HepG2 (cell line): ENCODE data around the gene FBXO39. TPM values are rescaled to one million over a fixed set of nuclear protein-coding genes. Genes with fewer than 3 reads are reported as not detected.

Source experiments
- ARID5B ChIP-seq: IDR thresholded peaks from 2 replicates; pipeline ENCODE4 v1.4.0; 2020; ENCODE audit warnings: mild to moderate bottlenecking, missing genetic modification reagents
- BCL6 ChIP-seq: IDR thresholded peaks from 2 replicates; pipeline ENCODE4 v1.6.1; 2016; ENCODE audit warnings: missing genetic modification reagents, missing compliant biosample characterization
- CREM ChIP-seq, 2 experiments: sonication (generic) in 1 of 2; formaldehyde crosslinking in 1 of 2; IDR thresholded peaks; 2 replicates each; pipeline versions ENCODE4 v1.4.0 to v1.6.1; 2016 to 2020; ENCODE audit warnings: antibody characterized with exemption in 1 of 2, mild to moderate bottlenecking in 1 of 2, missing genetic modification reagents in 1 of 2
- FLYWCH1 ChIP-seq: sonication (generic); formaldehyde crosslinking; IDR thresholded peaks from 2 replicates; pipeline ENCODE4 v1.8.1; 2023; ENCODE audit warnings: mild to moderate bottlenecking, missing genetic modification reagents
- FOSL2 ChIP-seq: sonication (generic); formaldehyde crosslinking; IDR thresholded peaks from 2 replicates; pipeline ENCODE4 v1.4.0; 2020; ENCODE audit warnings: missing genetic modification reagents
- NR2F6 ChIP-seq, 2 experiments: IDR thresholded peaks; 2 replicates each; pipeline ENCODE4 v1.6.1; 2016; ENCODE audit warnings: antibody characterized with exemption in 1 of 2, mild to moderate bottlenecking in 1 of 2
- POLR2G ChIP-seq: fragments of 200-400 bp; formaldehyde crosslinking; IDR thresholded peaks from 2 replicates; pipeline ENCODE4 v1.6.1; 2018; ENCODE audit warnings: mild to moderate bottlenecking, low read depth, low read length, moderate library complexity
- SAP130 ChIP-seq: IDR thresholded peaks from 2 replicates; pipeline ENCODE4 v1.6.1; 2016; ENCODE audit warnings: low read depth
- U2AF2 ChIP-seq: fragments of 200-400 bp; formaldehyde crosslinking; IDR thresholded peaks from 2 replicates; pipeline ENCODE4 v1.6.1; 2017; ENCODE audit warnings: low read depth, mild to moderate bottlenecking, low read length
- ZBTB21 ChIP-seq: sonication (generic); formaldehyde crosslinking; IDR thresholded peaks from 2 replicates; pipeline ENCODE4 v1.4.0; 2020; ENCODE audit warnings: missing genetic modification reagents
- ZBTB3 ChIP-seq: sonication (generic); formaldehyde crosslinking; IDR thresholded peaks from 2 replicates; pipeline ENCODE4 v1.4.0; 2020; ENCODE audit warnings: low read depth, mild to moderate bottlenecking, moderate library complexity, missing genetic modification reagents, borderline replicate concordance
- ZNF362 ChIP-seq: sonication (generic); formaldehyde crosslinking; IDR thresholded peaks from 2 replicates; pipeline ENCODE4 v1.4.0; 2020; ENCODE audit warnings: missing genetic modification reagents, mild to moderate bottlenecking, borderline replicate concordance
- ZNF431 ChIP-seq: sonication (generic); formaldehyde crosslinking; IDR thresholded peaks from 2 replicates; pipeline ENCODE4 v1.9.0; 2022; ENCODE audit warnings: missing genetic modification reagents, low read depth, mild to moderate bottlenecking, borderline replicate concordance
- ZNF615 ChIP-seq: sonication (generic); formaldehyde crosslinking; IDR thresholded peaks from 2 replicates; pipeline ENCODE4 v1.5.0; 2020; ENCODE audit warnings: mild to moderate bottlenecking, missing genetic modification reagents, borderline replicate concordance
- ZNF646 ChIP-seq: sonication (generic); formaldehyde crosslinking; IDR thresholded peaks from 2 replicates; pipeline ENCODE4 v1.9.0; 2021; ENCODE audit warnings: mild to moderate bottlenecking, missing genetic modification reagents
- polyA plus RNA-seq, 8 experiments: library from polyadenylated mRNA; depleted of rRNA in 3 of 8; stranded (reverse) in 7 of 8; unstranded in 1 of 8; fragments of >200 nt; fragmentation: Illumina TruSeq in 4 of 8; extraction: Trizol in 4 of 8; gene quantifications; 2 replicates each; pipeline versions ENCODE4 v1.2.1 to v1.2.3, GENCODE V29; 2011 to 2016; ENCODE audit warnings: low read depth in 4 of 8, missing spikeins in 1 of 8, mixed read lengths in 1 of 8; ENCODE audit not compliant: insufficient read depth in 1 of 8
- total RNA-seq, 5 experiments: library from RNA; depleted of rRNA; stranded (reverse); fragments of >200 nt; fragmentation: Illumina TruSeq; extraction: Trizol; gene quantifications; 2 replicates each; pipeline ENCODE4 v1.2.3, GENCODE V29; 2016; ENCODE audit warnings: low read depth in 1 of 5
- TF ChIP-seq, protein P1 (sequence below): IDR thresholded peaks from 2 replicates; pipeline ENCODE4 v1.6.1; 2016; ENCODE audit warnings: mild to moderate bottlenecking

FBXO39 gene
- total and polyA plus RNA-seq, 2 of the 13 experiments (the other 11 are each of a cell fraction or from before 2014, with no cell fraction given), result 0.09 TPM; not detected in 1

GRCh38 chr17:6787081-6787693 lies 11.2 kb downstream of the FBXO39 start (continued):
- TF ChIP-seq ZBTB21 (peak; percentile 95), CREM (IDR thresholded peaks at IDR 0.05) (peak; percentile 57), CREM (CRISPR knock-in tag; IDR thresholded peaks at IDR 0.05) (no peak), ZNF646 (peak; percentile 60; the same call in 1 of the 2 replicates), POLR2G (no peak), BCL6 (peak; percentile 56), U2AF2 (no peak), FOSL2 (CRISPR knock-in tag) (peak; percentile 44; the same call in 1 of the 2 replicates), NR2F6 (IDR thresholded peaks at IDR 0.05) (no peak), NR2F6 (CRISPR knock-in tag; IDR thresholded peaks at IDR 0.05) (no peak), ZBTB3 (CRISPR knock-in tag) (no peak), ZNF362 (CRISPR knock-in tag) (peak; percentile 84), SAP130 (peak; percentile 45), ZNF431 (CRISPR knock-in tag) (no peak), ZNF615 (CRISPR knock-in tag) (no peak), ARID5B (CRISPR knock-in tag) (peak; percentile 76), FLYWCH1 (CRISPR knock-in tag) (no peak)
- TF ChIP-seq, protein P1, sequence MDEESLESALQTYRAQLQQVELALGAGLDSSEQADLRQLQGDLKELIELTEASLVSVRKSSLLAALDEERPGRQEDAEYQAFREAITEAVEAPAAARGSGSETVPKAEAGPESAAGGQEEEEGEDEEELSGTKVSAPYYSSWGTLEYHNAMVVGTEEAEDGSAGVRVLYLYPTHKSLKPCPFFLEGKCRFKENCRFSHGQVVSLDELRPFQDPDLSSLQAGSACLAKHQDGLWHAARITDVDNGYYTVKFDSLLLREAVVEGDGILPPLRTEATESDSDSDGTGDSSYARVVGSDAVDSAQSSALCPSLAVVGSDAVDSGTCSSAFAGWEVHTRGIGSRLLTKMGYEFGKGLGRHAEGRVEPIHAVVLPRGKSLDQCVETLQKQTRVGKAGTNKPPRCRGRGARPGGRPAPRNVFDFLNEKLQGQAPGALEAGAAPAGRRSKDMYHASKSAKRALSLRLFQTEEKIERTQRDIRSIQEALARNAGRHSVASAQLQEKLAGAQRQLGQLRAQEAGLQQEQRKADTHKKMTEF, result peak; percentile 55; the same call in 1 of the 2 replicates
